Measurements from ENCODE around the gene BCDIN3D. TPM values are rescaled to one million over a fixed set of nuclear protein-coding genes. Genes with fewer than 3 reads are reported as not detected.

Gene BCDIN3D
- total and polyA plus RNA-seq, 2 of the 8 experiments (the other 6 are each of a cell fraction or from before 2014, with no cell fraction given), result 1.6 to 2.4 TPM

GRCh38 chr12:49865782-49866135 lies 22.9 kb upstream of the BCDIN3D start:
- no peaks in the 10 kb centered on the region for H4K20me1 ChIP-seq (replicated peaks in 1 of 2; ENCODE audit: control insufficient read depth in 1 of 2, insufficient read depth in 2 of 2, low read length in 2 of 2)
- no peak overlapping the region for H4K8ac ChIP-seq (ENCODE audit: extremely low read depth, insufficient read depth, low read length)
- TF ChIP-seq SP2 (IDR thresholded peaks at IDR 0.05; ENCODE audit: low read length) (no peak), SUZ12 (IDR thresholded peaks at IDR 0.05; ENCODE audit: low read length) (no peak), EGR1 (IDR thresholded peaks at IDR 0.05; ENCODE audit: borderline replicate concordance, low read depth, low read length) (no peak), RAD21 (IDR thresholded peaks at IDR 0.05 in 1 of 2, conservative IDR thresholded peaks at IDR 0.05 in 1 of 2; ENCODE audit: low read depth in 2 of 2, low read length in 2 of 2) (no peak), ATF2 (IDR thresholded peaks at IDR 0.05; ENCODE audit: low read length) (no peak), TAF7 (optimal IDR thresholded peaks at IDR 0.05; ENCODE audit: borderline replicate concordance, low read depth, low read length) (no peak), TAF1 (IDR thresholded peaks at IDR 0.05; ENCODE audit: low read depth, low read length) (no peak), KDM1A (IDR thresholded peaks at IDR 0.05; ENCODE audit: borderline replicate concordance, low read length) (no peak), MAX (IDR thresholded peaks at IDR 0.05) (no peak), JUN (IDR thresholded peaks at IDR 0.05; ENCODE audit: low read depth, low read length) (no peak), TEAD4 (IDR thresholded peaks at IDR 0.05; ENCODE audit: low read depth, low read length) (no peak), CBX8 (IDR thresholded peaks at IDR 0.05; ENCODE audit: borderline replicate concordance, low read depth, low read length) (no peak), CHD2 (IDR thresholded peaks at IDR 0.05; ENCODE audit: low read length) (no peak)

More at GRCh38 chr12:49865782-49866135, 22.9 kb upstream of the BCDIN3D start:
- FAIRE-seq, result no peak
- Histone ChIP-seq H2BK5ac (ENCODE audit: low read depth, low read length) (no peak overlapping the region), H3K27me3 (replicated peaks in 1 of 4; ENCODE audit: control insufficient read depth in 3 of 4, extremely low read depth in 1 of 4, insufficient read depth in 3 of 4, low read length in 3 of 4) (peaks cover 0 to 2% (median 0%) of the 10 kb centered on the region in 4 experiments; a peak in 1 of 7 replicates), H2AFZ (ENCODE audit: low read length) (no peak overlapping the region), H3K4ac (replicated peaks; ENCODE audit: insufficient read length, low read depth, low read length) (no peak overlapping the region), H3K23me2 (ENCODE audit: low read depth, low read length) (no peaks in the 10 kb centered on the region), H2BK12ac (ENCODE audit: low read depth, low read length) (no peak overlapping the region), H3K79me2 (ENCODE audit: control insufficient read depth in 1 of 2, insufficient read depth in 2 of 2, low read length in 2 of 2) (no peaks in the 10 kb centered on the region), H3K56ac (replicated peaks; ENCODE audit: insufficient read length, low read depth, low read length) (no peak overlapping the region), H2BK120ac (replicated peaks; ENCODE audit: low read depth, low read length) (no peak overlapping the region), H4K5ac (ENCODE audit: insufficient read length, low read depth, low read length) (no peak overlapping the region), H3K36me3 (ENCODE audit: control insufficient read depth in 2 of 4, insufficient read depth in 4 of 4, low read length in 3 of 4) (no peaks in the 10 kb centered on the region), H2BK20ac (ENCODE audit: low read length) (no peak overlapping the region), H3K23ac (ENCODE audit: insufficient read length) (no peak overlapping the region), H4K91ac (replicated peaks; ENCODE audit: insufficient read length, low read length) (no peak overlapping the region), H3K9ac (replicated peaks in 1 of 4; ENCODE audit: extremely low read depth in 1 of 4, low read depth in 3 of 4, low read length in 3 of 4) (no peak overlapping the region), H3K4me3 (ENCODE audit: extremely low read depth in 1 of 4, insufficient read depth in 2 of 4, low read depth in 3 of 4, low read length in 4 of 4) (no peak overlapping the region), H3K4me1 (replicated peaks in 1 of 4; ENCODE audit: control insufficient read depth in 3 of 4, insufficient read depth in 4 of 4, low read length in 3 of 4) (peaks cover 0 to 3% (median 1%) of the 10 kb centered on the region in 4 experiments; a peak in 3 of 7 replicates), H3K27ac (ENCODE audit: low read depth, low read length) (no peak overlapping the region), H3K9me3 (ENCODE audit: insufficient read depth in 2 of 2, low read depth in 1 of 2, low read length in 1 of 2) (no peaks in the 10 kb centered on the region; a peak in 1 of 4 replicates), H2BK15ac (ENCODE audit: low read length) (no peak overlapping the region), H2AK5ac (ENCODE audit: low read depth, low read length) (no peak overlapping the region), H3K14ac (ENCODE audit: insufficient read length) (no peak overlapping the region), H3K4me2 (ENCODE audit: insufficient read depth in 1 of 2, low read depth in 2 of 2, low read length in 2 of 2) (no peak overlapping the region), H3K18ac (ENCODE audit: extremely low read depth, low read length) (no peak overlapping the region), H3K79me1 (ENCODE audit: low read depth, low read length) (no peaks in the 10 kb centered on the region)
- 86% methylated on average over 8 of the region's 8 CpGs; no CpG with 5 or more reads in 1 of the 2 experiments for WGBS, 2 experiments (ENCODE audit: extremely low coverage in 1 of 2, insufficient coverage in 1 of 2, insufficient read length in 1 of 2, insufficient replicate concordance in 2 of 2, low coverage in 1 of 2, low lambda C conversion rate in 2 of 2, missing lambda C conversion rate in 1 of 2)
- peak in 1 of 2 experiments; percentile 24 for DNase-seq (ENCODE audit: low read depth in 1 of 2, low spot score in 2 of 2)
- POLR2A ChIA-PET (ENCODE audit: partially characterized antibody), result no interaction called here
- CTCF ChIA-PET (ENCODE audit: partially characterized antibody), result interaction anchor here (0.7 to 10.0 kb wide), 29 partner anchors 11 to 215 kb away, joined by 3 to 137 read pairs (median 10); partner anchors contain the start of genes AQP5, NCKAP5L and TMBIM6

Measured in H1 (cell line).